Stimulated activated naive CD4-positive, alpha-beta T cell (primary cell): ENCODE results near the gene POLR3E.
A peak's percentile ranks its signal among the peaks of the same experiment; 100 is the strongest.
"Not testable (repeated sequence)": the region's sequence is repeated elsewhere in the genome, so short reads cannot be mapped to it uniquely, and the experiment has no call there.

Experiments
- DNase-seq, 6 experiments: peaks; one replicate each; lab custom pipeline; 2025; lab: John Stamatoyannopoulos, UW

Gene POLR3E

GRCh38 chr16:22366371-22366770 lies 69.2 kb downstream of the POLR3E start:
- DNase-seq = no peak

- DNase-seq = no peak
Observed at GRCh38 chr16:22366889-22367288, 69.7 kb downstream of the POLR3E start.

- not testable (repeated sequence) for DNase-seq
Observed at GRCh38 chr16:22368200-22368826, 71.1 kb downstream of the POLR3E start.

GRCh38 chr16:22369221-22369811 lies 72.1 kb downstream of the POLR3E start:
- DNase-seq = peak in 2 of 6 experiments; percentile 13 to 36

- no peak for DNase-seq
Observed at GRCh38 chr16:22370038-22370820, 73.0 kb downstream of the POLR3E start.

GRCh38 chr16:22372882-22373661 lies 75.9 kb downstream of the POLR3E start:
- peak in 3 of 6 experiments; percentile 14 to 50 (median 29) for DNase-seq

- peak; percentile 27 to 69 (median 42) for DNase-seq
Observed at GRCh38 chr16:22373662-22374310, 76.6 kb downstream of the POLR3E start.

GRCh38 chr16:22374311-22375116 lies 77.3 kb downstream of the POLR3E start, which contains the start of gene CDR2:
TSS of gene CDR2 (minus strand) at chr16:22374619. CDS start at chr16:22374309, 310 bp downstream.
- DNase-seq = peak; percentile 94 to 98 (median 98)

- DNase-seq = peak in 2 of 6 experiments; percentile 27 to 54
Observed at GRCh38 chr16:22375117-22375962, 78.1 kb downstream of the POLR3E start.

- DNase-seq = no peak
Observed at GRCh38 chr16:22375963-22376640, 78.9 kb downstream of the POLR3E start.

- DNase-seq = no peak
Observed at GRCh38 chr16:22379656-22380055, 82.4 kb downstream of the POLR3E start.

GRCh38 chr16:22380529-22380928 lies 83.3 kb downstream of the POLR3E start:
- no peak for DNase-seq

GRCh38 chr16:22381392-22381791 lies 84.2 kb downstream of the POLR3E start:
- DNase-seq = peak in 3 of 6 experiments; percentile 20 to 45 (median 33)

- DNase-seq = no peak
Observed at GRCh38 chr16:22383827-22384226, 86.6 kb downstream of the POLR3E start.
